ENCODE results near the gene KRT73.

Gene KRT73

DNA sequence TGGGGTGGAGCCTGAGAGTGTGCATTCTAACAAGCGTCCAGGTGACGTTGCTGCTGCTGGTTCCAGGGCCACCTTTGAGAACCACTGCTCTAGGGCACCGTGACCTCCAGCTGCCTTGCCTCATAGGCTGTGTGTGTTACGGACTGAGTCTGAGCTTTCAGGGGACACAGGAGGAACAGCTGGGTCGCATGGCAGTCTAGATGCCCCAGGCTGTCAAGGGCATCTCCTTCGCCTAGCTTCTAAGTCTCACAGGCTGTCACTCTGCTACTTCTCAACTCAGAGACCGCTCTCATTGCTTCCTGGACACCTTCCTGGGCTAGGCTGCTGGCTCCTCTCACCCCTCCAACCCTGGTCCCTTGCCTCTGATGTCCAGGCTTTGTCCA lies 965 bp downstream of the KRT73 start:
- peaks cover 25% of the 10 kb centered on the region for H3K4me1 Mint-ChIP-seq (ENCODE audit: low read depth)
- no peaks in the 10 kb centered on the region for H3K27me3 Mint-ChIP-seq (ENCODE audit: low read depth)

DNA sequence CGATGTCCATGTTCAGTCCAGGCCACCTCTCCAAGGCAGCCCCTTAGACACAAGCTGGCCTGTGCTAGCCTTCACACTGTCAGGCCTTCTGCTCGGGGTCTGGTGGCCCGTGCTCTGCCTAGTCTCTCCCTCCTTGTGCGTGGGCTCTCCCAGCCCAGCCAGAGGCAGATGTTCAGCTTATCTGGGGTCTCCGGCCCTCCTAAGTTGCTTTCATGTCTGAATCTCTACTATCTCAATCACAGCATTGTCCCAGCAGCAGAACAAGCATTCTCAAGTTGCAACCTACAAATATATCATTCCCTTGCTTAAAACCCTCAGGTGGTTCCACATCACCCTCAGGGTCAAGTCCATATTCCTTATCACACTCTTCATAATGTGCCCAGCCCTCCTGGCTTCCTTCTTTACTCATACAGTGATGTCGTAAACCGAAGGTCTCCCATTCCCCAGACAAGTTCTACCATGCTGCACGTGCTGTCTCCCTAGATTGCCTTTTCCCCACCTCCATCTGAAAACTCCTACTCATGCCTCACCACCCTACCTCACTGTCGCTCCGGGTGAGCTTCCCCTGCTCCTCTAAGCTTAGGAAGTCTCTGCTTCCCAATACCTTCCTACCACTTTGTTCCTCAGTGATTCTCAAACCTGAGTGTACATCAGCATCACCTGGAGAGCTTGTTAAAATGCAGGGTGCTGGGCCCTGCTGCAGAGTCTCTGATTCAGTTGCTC lies 1.5 kb downstream of the KRT73 start:
- no peak overlapping the region for H3K4me3 Mint-ChIP-seq
- peak overlapping the region; percentile 31 for H3K27ac Mint-ChIP-seq
- no peaks in the 10 kb centered on the region for H3K9me3 Mint-ChIP-seq
- H3K36me3 Mint-ChIP-seq (ENCODE audit: low read depth) = no peaks in the 10 kb centered on the region
- H3K27me3 Mint-ChIP-seq (ENCODE audit: low read depth) = peaks cover under 1% of the 10 kb centered on the region
- H3K4me1 Mint-ChIP-seq (ENCODE audit: low read depth) = peaks cover 30% of the 10 kb centered on the region

More for the DNA sequence above, 965 bp downstream of the KRT73 start:
- H3K36me3 Mint-ChIP-seq (ENCODE audit: low read depth) = no peaks in the 10 kb centered on the region
- H3K4me3 Mint-ChIP-seq = no peak overlapping the region
- H3K9me3 Mint-ChIP-seq = no peaks in the 10 kb centered on the region
- H3K27ac Mint-ChIP-seq = no peak overlapping the region

DNA sequence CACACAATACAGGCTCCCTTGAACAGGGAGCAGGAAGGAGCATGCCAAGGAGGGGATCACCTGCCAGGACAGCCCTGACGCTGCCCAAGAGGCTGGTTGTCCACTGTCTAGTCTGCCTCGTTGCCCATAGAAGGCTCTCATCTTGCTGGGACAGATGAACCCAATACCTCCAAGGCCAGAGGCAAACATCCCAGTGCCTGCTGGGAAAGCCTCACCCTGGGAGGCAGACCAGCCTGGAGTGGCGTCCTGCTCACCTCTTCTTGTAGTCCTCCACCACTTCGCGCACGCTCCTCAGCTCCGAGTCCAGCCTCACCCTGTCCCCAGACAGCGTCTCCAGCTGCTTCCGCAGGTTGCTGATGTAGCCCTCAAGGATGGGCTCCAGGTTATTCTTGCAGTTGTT lies 2.4 kb downstream of the KRT73 start:
- Mint-ChIP-seq H3K36me3 (ENCODE audit: low read depth) (no peaks in the 10 kb centered on the region), H3K27me3 (ENCODE audit: low read depth) (peaks cover 5% of the 10 kb centered on the region), H3K27ac (no peak overlapping the region), H3K4me1 (ENCODE audit: low read depth) (peaks cover 34% of the 10 kb centered on the region), H3K4me3 (no peak overlapping the region), H3K9me3 (no peaks in the 10 kb centered on the region)

DNA sequence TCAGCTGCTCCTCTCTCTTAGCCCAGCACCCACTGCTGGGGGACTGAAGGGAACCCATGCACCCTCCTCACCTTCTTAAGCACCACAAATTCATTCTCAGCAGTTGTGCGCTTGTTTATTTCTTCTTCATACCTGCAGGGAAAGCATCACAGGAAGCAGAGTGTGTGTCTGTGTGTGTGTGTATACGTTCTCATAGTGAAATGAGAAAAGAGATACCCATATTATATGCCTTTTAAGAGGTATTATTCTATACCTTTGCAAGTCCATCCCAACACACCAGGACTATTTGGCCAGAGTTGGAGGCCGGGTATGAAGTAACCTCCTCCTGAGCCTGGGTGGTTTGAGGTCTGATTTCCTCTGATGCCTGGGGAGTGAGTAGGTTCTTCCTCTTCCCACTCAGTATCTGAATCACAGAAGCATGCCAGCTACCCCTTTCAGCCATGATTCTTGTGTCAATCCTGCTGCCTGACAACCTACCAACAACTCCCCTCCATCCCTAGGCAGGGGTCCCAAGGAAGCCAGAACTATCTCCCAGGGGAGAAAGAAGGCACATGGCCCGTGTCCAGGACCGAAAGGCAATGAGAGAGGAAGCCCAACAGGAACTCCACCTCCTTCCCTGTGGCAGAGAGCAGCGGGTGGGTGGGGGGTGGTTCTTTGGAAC lies 3.0 kb downstream of the KRT73 start:
- H3K4me3 Mint-ChIP-seq = no peak overlapping the region
- peaks cover 39% of the 10 kb centered on the region for H3K4me1 Mint-ChIP-seq (ENCODE audit: low read depth)
- H3K27me3 Mint-ChIP-seq (ENCODE audit: low read depth) = peaks cover 5% of the 10 kb centered on the region
- H3K9me3 Mint-ChIP-seq = no peaks in the 10 kb centered on the region
- H3K27ac Mint-ChIP-seq = peak overlapping the region; percentile 39
- H3K36me3 Mint-ChIP-seq (ENCODE audit: low read depth) = no peaks in the 10 kb centered on the region

DNA sequence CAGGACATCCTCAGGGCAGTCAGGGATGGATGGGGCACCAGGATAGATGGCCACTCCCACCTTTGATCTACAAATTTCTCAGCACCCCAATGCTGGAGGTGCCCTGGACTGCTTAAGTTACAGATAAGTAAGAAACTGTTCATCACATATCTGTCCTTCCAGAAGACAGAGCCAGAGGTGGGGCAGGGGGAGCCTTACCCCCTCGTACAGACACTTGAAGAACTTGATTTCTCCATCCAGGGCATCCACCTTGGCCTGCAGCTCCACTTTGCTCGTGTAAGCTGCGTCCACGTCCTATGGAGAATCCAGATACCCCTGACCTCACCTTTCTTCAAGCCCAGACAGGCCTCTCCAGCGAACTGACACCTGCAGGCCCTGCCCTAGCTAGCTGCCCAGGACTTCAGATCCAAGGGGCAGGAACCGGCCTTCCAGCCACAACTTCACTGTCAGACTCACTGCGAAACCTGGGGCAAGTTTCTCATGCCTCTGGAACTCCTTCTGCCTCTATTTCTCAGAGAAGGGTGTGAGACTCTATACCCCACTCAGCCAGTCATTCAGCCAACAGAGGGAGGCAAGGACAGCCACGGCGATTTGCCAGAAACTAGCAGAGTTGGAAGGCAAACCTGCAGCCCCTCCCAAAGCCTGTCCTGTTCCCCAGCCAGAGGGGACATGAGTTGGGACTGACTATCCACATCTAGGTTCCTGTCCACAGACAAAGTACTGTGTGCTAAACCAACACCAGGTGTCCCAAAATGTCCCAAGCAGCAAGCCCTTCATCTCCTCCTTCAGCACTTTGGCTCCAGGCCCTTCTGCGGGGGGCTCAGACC lies 3.8 kb downstream of the KRT73 start:
- H3K4me1 Mint-ChIP-seq (ENCODE audit: low read depth) = peaks cover 44% of the 10 kb centered on the region
- no peaks in the 10 kb centered on the region for H3K9me3 Mint-ChIP-seq
- H3K4me3 Mint-ChIP-seq = no peak overlapping the region
- peaks cover 5% of the 10 kb centered on the region for H3K27me3 Mint-ChIP-seq (ENCODE audit: low read depth)
- no peaks in the 10 kb centered on the region for H3K36me3 Mint-ChIP-seq (ENCODE audit: low read depth)
- H3K27ac Mint-ChIP-seq = no peak overlapping the region

DNA sequence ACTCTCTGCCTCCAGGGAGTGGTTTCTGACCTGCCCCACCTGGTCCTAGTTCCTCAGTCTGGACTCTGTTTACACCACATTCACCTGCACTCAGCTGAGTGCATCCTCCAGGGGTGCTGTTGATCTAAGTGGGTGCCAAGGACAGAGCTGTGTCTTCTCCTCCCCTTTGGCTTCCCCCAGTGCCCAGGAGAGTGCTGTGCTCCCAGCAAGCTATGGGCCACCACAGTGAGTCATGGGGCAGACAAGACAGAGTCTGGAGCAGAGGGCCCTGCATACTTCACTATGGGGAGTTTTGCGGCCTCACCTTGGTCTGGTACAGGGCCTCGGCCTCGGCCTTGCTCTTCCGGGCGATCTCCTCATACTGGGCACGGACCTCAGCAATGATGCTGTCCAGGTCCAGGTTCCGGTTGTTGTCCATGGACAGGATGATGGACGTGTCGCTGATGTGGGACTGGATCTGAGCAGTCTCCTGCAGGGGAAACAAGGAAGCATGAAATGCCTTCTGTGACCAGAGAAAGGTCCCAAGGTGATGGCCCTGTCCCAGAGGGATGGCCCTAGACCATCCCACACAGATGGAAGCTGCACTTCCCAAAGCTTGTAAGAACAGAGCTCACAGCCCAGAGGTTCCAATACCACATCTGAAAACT lies 4.9 kb downstream of the KRT73 start:
- no peak overlapping the region for H3K27ac Mint-ChIP-seq
- H3K4me3 Mint-ChIP-seq = no peak overlapping the region
- peaks cover 5% of the 10 kb centered on the region for H3K27me3 Mint-ChIP-seq (ENCODE audit: low read depth)
- H3K36me3 Mint-ChIP-seq (ENCODE audit: low read depth) = no peaks in the 10 kb centered on the region
- H3K9me3 Mint-ChIP-seq = no peaks in the 10 kb centered on the region
- H3K4me1 Mint-ChIP-seq (ENCODE audit: low read depth) = peaks cover 50% of the 10 kb centered on the region

DNA sequence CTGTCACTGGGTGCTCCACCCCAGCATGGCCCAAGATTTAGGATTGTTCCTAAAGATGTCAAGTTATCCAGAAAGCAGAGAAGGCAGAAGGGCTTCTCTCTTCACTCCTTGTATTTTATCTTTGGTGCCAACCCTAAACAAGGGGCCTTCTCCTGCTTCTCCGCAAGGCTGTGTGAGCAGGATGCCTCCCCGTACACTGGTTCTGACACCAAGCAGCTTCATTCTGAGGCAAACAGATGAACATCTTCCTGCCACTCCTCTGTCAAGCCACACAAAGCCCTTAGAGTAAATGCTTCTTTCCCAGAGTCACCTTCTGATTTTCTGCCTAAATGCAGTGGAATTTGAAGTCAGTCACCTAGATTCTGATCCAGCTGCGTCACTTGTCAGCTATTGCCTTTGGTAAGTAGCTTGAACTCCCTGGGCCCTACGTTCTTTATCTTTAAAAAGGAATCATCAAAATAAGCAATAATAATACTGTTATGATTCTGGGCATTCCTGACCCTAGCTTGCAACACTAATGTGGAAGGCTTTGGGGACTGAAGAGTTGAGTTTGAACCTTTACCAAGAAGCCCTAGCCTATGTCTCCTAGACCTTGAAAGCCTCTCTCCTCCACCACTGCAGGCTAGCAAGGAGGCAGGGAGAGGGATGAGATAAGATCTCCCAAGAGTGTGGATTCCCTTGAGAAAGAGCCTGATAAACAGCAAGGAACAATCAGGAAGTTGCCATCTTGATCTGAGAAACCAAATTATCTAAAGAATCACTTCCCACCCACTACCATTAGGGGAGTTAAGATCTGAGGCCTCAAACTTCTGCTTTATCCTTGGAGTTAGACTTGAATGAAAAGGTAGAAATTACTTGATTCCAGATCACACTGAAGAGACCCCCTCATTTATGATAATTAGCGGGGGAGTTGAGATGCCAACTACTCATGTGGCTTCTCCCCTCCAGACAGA lies 5.7 kb downstream of the KRT73 start:
- H3K27ac Mint-ChIP-seq = peak overlapping the region; percentile 22
- peaks cover 55% of the 10 kb centered on the region for H3K4me1 Mint-ChIP-seq (ENCODE audit: low read depth)

DNA sequence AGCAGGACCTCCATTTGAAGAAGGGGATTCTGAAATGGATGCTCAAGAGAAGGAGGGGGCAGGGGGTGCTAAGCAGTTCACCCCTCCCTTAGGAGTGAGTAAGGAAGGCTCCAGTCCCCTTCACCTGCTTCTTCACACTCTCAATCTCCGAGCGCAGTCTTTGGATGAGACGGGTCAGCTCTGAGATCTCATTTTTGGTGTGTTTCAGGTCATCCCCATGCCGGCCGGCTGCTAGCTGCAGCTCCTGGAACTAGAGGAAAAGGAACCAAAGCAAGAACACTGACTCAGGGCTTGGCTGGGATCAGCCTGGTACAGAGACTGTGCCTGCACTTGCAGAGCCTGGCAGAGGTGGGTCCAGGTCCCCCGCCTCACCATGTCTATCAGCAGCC lies 7.3 kb downstream of the KRT73 start:
- H3K9me3 Mint-ChIP-seq = no peaks in the 10 kb centered on the region
- peaks cover 3% of the 10 kb centered on the region for H3K36me3 Mint-ChIP-seq (ENCODE audit: low read depth)
- H3K4me3 Mint-ChIP-seq = peak overlapping the region; percentile 62
- H3K27me3 Mint-ChIP-seq (ENCODE audit: low read depth) = peaks cover 8% of the 10 kb centered on the region
- H3K27ac Mint-ChIP-seq = no peak overlapping the region
- peaks cover 56% of the 10 kb centered on the region for H3K4me1 Mint-ChIP-seq (ENCODE audit: low read depth)

More for the DNA sequence above, 5.7 kb downstream of the KRT73 start:
- Mint-ChIP-seq H3K36me3 (ENCODE audit: low read depth) (peaks cover 2% of the 10 kb centered on the region), H3K27me3 (ENCODE audit: low read depth) (peaks cover 5% of the 10 kb centered on the region), H3K4me3 (no peak overlapping the region), H3K9me3 (no peaks in the 10 kb centered on the region)

DNA sequence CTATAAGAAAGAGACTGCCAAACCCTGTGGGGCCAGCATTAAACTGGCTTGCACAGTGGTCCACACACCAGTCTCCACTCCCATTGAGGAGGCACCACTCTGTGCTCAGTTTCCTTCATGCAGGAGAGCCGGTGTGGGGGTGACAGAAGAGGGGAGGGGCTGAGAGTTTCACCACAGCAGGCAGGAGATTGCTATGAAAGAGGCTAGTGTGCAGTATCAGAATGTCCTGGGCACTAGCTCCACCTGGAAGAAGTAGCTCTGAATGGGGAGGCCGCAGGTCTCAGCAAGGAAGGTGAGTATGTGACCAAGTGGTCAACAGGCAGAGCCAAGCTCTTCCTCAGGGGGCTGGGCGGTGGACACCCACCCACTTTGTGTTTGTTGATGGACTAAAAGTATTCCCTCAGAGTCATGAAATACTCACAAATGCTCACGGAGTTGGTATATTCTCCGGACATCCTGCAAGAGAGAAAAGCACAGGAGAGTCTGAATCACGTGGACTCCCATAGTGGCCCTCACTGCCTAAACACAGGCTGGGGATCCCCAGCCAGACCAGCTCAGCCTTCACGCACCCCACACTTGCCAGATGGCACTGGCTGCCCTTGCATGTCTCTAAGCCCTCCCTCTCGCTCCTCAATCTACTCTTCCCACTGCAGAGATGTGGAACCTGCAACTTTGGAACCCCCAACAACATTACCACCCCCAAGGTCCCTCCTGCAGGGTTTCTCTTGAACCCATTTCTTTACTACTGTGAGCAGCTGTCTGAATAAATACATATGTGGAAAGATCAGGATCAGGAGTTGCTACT lies 9.3 kb downstream of the KRT73 start:
- no peaks in the 10 kb centered on the region for H3K9me3 Mint-ChIP-seq
- peaks cover 12% of the 10 kb centered on the region for H3K27me3 Mint-ChIP-seq (ENCODE audit: low read depth)
- H3K27ac Mint-ChIP-seq = peak overlapping the region; percentile 15
- H3K4me3 Mint-ChIP-seq = no peak overlapping the region
- peaks cover 59% of the 10 kb centered on the region for H3K4me1 Mint-ChIP-seq (ENCODE audit: low read depth)
- peaks cover 3% of the 10 kb centered on the region for H3K36me3 Mint-ChIP-seq (ENCODE audit: low read depth)

DNA sequence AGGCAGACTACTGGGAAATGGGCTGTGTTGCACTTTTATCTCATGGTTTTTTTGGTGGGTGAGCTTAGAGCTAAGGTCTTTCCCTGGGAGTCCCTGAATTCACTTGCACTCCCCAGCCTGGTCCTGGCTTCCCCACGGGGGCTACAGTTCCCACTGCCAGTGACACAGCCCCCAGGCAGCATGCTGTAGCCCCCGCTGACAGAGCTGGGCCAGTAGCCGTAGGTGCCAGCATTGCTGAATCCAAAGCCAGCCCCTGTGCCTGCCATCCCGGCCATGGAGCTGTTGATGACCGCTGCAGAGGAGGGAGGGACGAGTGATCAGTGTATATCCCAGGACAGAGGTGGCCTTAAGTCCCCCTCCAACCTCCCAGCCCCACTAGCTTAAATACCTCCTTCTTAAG lies 10.2 kb downstream of the KRT73 start:
- no peak overlapping the region for H3K4me3 Mint-ChIP-seq
- H3K4me1 Mint-ChIP-seq (ENCODE audit: low read depth) = peaks cover 54% of the 10 kb centered on the region
- H3K9me3 Mint-ChIP-seq = no peaks in the 10 kb centered on the region

DNA sequence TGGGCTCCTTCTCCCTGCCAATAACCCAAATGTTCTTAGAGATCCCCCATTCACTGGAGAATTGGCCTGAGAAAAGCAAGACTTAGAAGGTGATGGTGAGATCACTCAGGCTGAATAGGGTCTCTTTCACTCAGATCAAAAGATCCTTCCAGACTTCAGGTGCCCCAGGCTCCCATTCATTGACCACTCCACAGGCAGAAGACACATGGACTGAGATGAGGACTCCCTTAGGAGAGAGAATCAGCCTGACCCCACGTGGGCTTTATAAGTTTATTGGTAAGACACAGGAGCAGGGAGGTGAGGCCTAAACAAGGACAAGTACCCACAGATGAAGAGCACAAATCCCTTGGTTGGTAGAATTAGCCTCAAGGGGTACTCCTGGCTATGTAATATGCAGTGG lies 11.0 kb downstream of the KRT73 start:
- Mint-ChIP-seq H3K4me1 (ENCODE audit: low read depth) (peaks cover 53% of the 10 kb centered on the region), H3K36me3 (ENCODE audit: low read depth) (peaks cover 3% of the 10 kb centered on the region), H3K9me3 (no peaks in the 10 kb centered on the region), H3K4me3 (no peak overlapping the region), H3K27ac (no peak overlapping the region), H3K27me3 (ENCODE audit: low read depth) (peaks cover 12% of the 10 kb centered on the region)

More for the DNA sequence above, 10.2 kb downstream of the KRT73 start:
- Mint-ChIP-seq H3K36me3 (ENCODE audit: low read depth) (peaks cover 3% of the 10 kb centered on the region), H3K27ac (no peak overlapping the region), H3K27me3 (ENCODE audit: low read depth) (peaks cover 12% of the 10 kb centered on the region)

DNA sequence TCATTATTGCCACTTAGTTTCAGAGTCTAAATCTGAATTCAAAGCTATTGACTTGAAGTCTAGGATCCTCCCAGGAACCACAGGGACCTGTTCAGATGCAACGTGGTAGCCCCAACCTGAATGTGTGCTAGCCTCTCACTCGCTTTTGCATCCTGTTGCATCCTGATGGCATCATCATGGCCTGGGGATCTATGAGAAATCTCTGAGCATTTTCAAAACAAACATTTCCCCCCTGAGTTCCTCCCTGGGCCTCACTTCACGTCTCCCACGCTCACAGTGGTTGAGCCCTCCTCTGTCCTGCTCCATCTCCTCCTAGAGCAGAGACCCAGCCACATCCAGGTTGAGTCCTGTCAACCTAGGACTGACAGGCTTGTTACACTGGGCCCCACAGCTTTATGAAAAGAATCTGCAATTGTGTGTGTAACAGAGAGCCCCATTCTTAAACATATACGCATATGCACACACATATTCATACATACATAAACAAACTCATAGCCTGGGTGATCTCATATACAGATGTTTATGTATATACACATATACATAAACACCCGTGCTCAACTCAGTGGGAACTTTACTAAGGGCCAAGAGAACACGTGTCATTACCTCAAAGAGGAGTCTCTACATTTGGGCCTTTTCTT lies 11.7 kb downstream of the KRT73 start:
- Mint-ChIP-seq H3K27ac (no peak overlapping the region), H3K4me1 (ENCODE audit: low read depth) (peaks cover 48% of the 10 kb centered on the region), H3K27me3 (ENCODE audit: low read depth) (peaks cover 11% of the 10 kb centered on the region), H3K9me3 (no peaks in the 10 kb centered on the region), H3K4me3 (no peak overlapping the region), H3K36me3 (ENCODE audit: low read depth) (peaks cover 3% of the 10 kb centered on the region)
